CD4-positive, alpha-beta T cell (primary cell): ENCODE results near the gene AKR1C8. TPM values are rescaled to one million over a fixed set of nuclear protein-coding genes. Genes with fewer than 3 reads are reported as not detected.
"Not testable (repeated sequence)": the region's sequence is repeated elsewhere in the genome, so short reads cannot be mapped to it uniquely, and the experiment has no call there.

ENCODE experiments used
- ATAC-seq: fragments of 200-7000 bp; cut with Tn5 transposase; one replicate; pipeline ENCODE4 v1.10.0; 2022; ENCODE audit warnings: mild to moderate bottlenecking; ENCODE audit not compliant: poor library complexity
- CTCF ChIA-PET: fragments of 350-600 bp; sonication (Branson Sonifier 250); formaldehyde crosslinking; loops from one replicate; lab custom pipeline; 2021; ENCODE audit warnings: antibody characterized with exemption, inconsistent platforms; lab: Charles Lee
- POLR2A ChIA-PET: fragments of 350-600 bp; sonication (Branson Sonifier 250); formaldehyde crosslinking; loops from one replicate; lab custom pipeline; 2021; ENCODE audit warnings: antibody characterized with exemption, inconsistent platforms; lab: Charles Lee
- DNase-seq, 14 experiments: peaks; one replicate each; pipeline ENCODE4 v3.0.0-alpha.2; 2013 to 2020; ENCODE audit warnings: mixed read lengths in 2 of 14
- H3K27ac ChIP-seq, 2 donors: one replicate each; pipeline versions ENCODE4 v1.5.1 to v1.7.0; 2013; ENCODE audit warnings: low read length in 2 of 2, low read depth in 1 of 2, mild to moderate bottlenecking in 1 of 2
- H3K27me3 ChIP-seq, 2 experiments: 1 replicate in 1 of 2; 2 replicates in 1 of 2; pipeline versions ENCODE4 v1.6.1 to v1.7.0; 2013; ENCODE audit warnings: low read length in 2 of 2, control low read depth in 1 of 2, mild to moderate bottlenecking in 1 of 2, moderate library complexity in 1 of 2; ENCODE audit not compliant: insufficient read depth in 2 of 2, control insufficient read depth in 1 of 2
- H3K36me3 ChIP-seq: one replicate; pipeline ENCODE4 v1.6.1; 2013; ENCODE audit warnings: low read length, control low read depth; ENCODE audit not compliant: insufficient read depth
- H3K4me1 ChIP-seq: one replicate; pipeline ENCODE4 v1.6.1; 2013; ENCODE audit warnings: low read length, control low read depth; ENCODE audit not compliant: insufficient read depth
- H3K4me3 ChIP-seq: one replicate; pipeline ENCODE4 v1.5.1; 2013; ENCODE audit warnings: mild to moderate bottlenecking, low read length, moderate library complexity
- H3K9me3 ChIP-seq, 2 experiments: 1 replicate in 1 of 2; 2 replicates in 1 of 2; pipeline versions ENCODE4 v1.6.1 to v1.7.0; 2013; ENCODE audit warnings: low read length in 2 of 2, mild to moderate bottlenecking in 2 of 2, control low read depth in 1 of 2, moderate library complexity in 1 of 2; ENCODE audit not compliant: control insufficient read depth in 1 of 2, insufficient read depth in 1 of 2
- H3K27ac Mint-ChIP-seq: one replicate; pipeline ENCODE4 v1.8.0; 2020; ENCODE audit warnings: mixed read lengths
- H3K27me3 Mint-ChIP-seq: one replicate; pipeline ENCODE4 v1.8.0; 2021; ENCODE audit warnings: mixed read lengths
- H3K36me3 Mint-ChIP-seq: one replicate; pipeline ENCODE4 v1.8.0; 2021; ENCODE audit warnings: low read depth, mixed read lengths
- H3K4me1 Mint-ChIP-seq: one replicate; pipeline ENCODE4 v1.8.0; 2021; ENCODE audit warnings: low read depth, mixed read lengths
- H3K4me3 Mint-ChIP-seq: one replicate; pipeline ENCODE4 v1.8.0; 2020; ENCODE audit warnings: mild to moderate bottlenecking, mixed read lengths
- H3K9me3 Mint-ChIP-seq: one replicate; pipeline ENCODE4 v1.8.0; 2020; ENCODE audit warnings: mixed read lengths
- CTCF ChIP-seq: fragments of 200-600 bp; IDR thresholded peaks from one replicate; pipeline ENCODE4 v1.8.0; 2022; ENCODE audit warnings: antibody characterized with exemption, mild to moderate bottlenecking
- intact Hi-C, 2 experiments: fragments of 100-400 bp; cut with DNase I in 1 of 2; cut with micrococcal nuclease in 1 of 2; formaldehyde crosslinking; loops; one replicate each; pipeline versions ENCODE4 v1.15.1 to v1.9.0; 2023 to 2025; cut with DNase I, micrococcal nuclease
- total RNA-seq, 174 experiments: library from RNA in 2 of 174; stranded (reverse) in 2 of 174; gene quantifications; one replicate each; pipeline ENCODE4 v1.2.3 and lab custom pipeline; 2021 to 2026

Gene AKR1C8
- total RNA-seq, 2 experiments from 2014 or later = 0.27 to 0.28 TPM

- Histone ChIP-seq H3K4me3 (no peak overlapping the region), H3K36me3 (no peaks in the 10 kb centered on the region), H3K4me1 (no peaks in the 10 kb centered on the region), H3K27me3 (no peaks in the 10 kb centered on the region), H3K27ac (no peak overlapping the region), H3K9me3 (no peaks in the 10 kb centered on the region)
- DNase-seq (no peak), ATAC-seq (no peak)
- no peaks in the 10 kb centered on the region for H3K4me1 Mint-ChIP-seq
- peaks cover 9% of the 10 kb centered on the region for H3K27me3 Mint-ChIP-seq
- ChIA-PET POLR2A (no interaction called here), CTCF (no interaction called here)
- H3K9me3 Mint-ChIP-seq = no peaks in the 10 kb centered on the region
- H3K27ac Mint-ChIP-seq = no peak overlapping the region
- H3K4me3 Mint-ChIP-seq = no peak overlapping the region
- H3K36me3 Mint-ChIP-seq = no peaks in the 10 kb centered on the region
- intact Hi-C loops = no loop called here
- TF ChIP-seq CTCF = no peak
These were observed 44.1 kb upstream of the AKR1C8 start for GRCh38 chr10:5229019-5229418.

- intact Hi-C loops, H3K4me1 Mint-ChIP-seq, H3K36me3 Mint-ChIP-seq, DNase-seq, H3K4me3 Mint-ChIP-seq, H3K4me1 ChIP-seq, H3K27me3 Mint-ChIP-seq, H3K9me3 Mint-ChIP-seq, CTCF ChIA-PET, H3K9me3 ChIP-seq, POLR2A ChIA-PET, ATAC-seq, H3K36me3 ChIP-seq, H3K27ac ChIP-seq, H3K27me3 ChIP-seq, H3K27ac Mint-ChIP-seq, H3K4me3 ChIP-seq: not testable (repeated sequence)
These were observed 38.0 kb upstream of the AKR1C8 start for GRCh38 chr10:5222942-5223341.

GRCh38 chr10:5219262-5219661, 34.3 kb upstream of the AKR1C8 start:
- Mint-ChIP-seq H3K4me3 (no peak overlapping the region), H3K27ac (no peak overlapping the region), H3K27me3 (peaks cover 10% of the 10 kb centered on the region), H3K4me1 (no peaks in the 10 kb centered on the region), H3K9me3 (peaks cover 4% of the 10 kb centered on the region), H3K36me3 (no peaks in the 10 kb centered on the region)
- TF ChIP-seq CTCF = no peak
- Histone ChIP-seq H3K36me3 (no peaks in the 10 kb centered on the region), H3K4me3 (no peak overlapping the region), H3K27me3 (no peaks in the 10 kb centered on the region), H3K9me3 (peaks cover 0 to 3% of the 10 kb centered on the region in 2 experiments), H3K27ac (no peak overlapping the region), H3K4me1 (no peaks in the 10 kb centered on the region)
- no peak for DNase-seq
- intact Hi-C loops = no loop called here
- ChIA-PET POLR2A (no interaction called here), CTCF (no interaction called here)
- ATAC-seq = no peak

GRCh38 chr10:5216801-5217200, 31.9 kb upstream of the AKR1C8 start:
- TF ChIP-seq CTCF = no peak
- ATAC-seq (no peak), DNase-seq (no peak)
- H3K4me1 Mint-ChIP-seq = no peaks in the 10 kb centered on the region
- intact Hi-C loops = no loop called here
- Histone ChIP-seq H3K9me3 (no peaks in the 10 kb centered on the region), H3K36me3 (no peaks in the 10 kb centered on the region), H3K27me3 (no peaks in the 10 kb centered on the region), H3K4me3 (no peak overlapping the region), H3K4me1 (no peaks in the 10 kb centered on the region), H3K27ac (no peak overlapping the region)
- H3K27ac Mint-ChIP-seq = no peak overlapping the region
- ChIA-PET POLR2A (no interaction called here), CTCF (no interaction called here)
- H3K27me3 Mint-ChIP-seq = peaks cover 10% of the 10 kb centered on the region
- no peaks in the 10 kb centered on the region for H3K36me3 Mint-ChIP-seq
- H3K9me3 Mint-ChIP-seq = peaks cover 6% of the 10 kb centered on the region
- no peak overlapping the region for H3K4me3 Mint-ChIP-seq
